Loucy (cell line): Measurements from ENCODE around the gene CTSC.

ENCODE experiments used
- H2AFZ ChIP-seq: fragments of 200-600 bp; sonication (generic); 2 replicates; pipeline ENCODE4 v1.6.0; 2016; ENCODE audit warnings: antibody characterized with exemption, mild to moderate bottlenecking, low read length, moderate library complexity
- H3F3A ChIP-seq: fragments of 200-600 bp; 2 replicates; pipeline ENCODE4 v1.6.0; 2016; ENCODE audit warnings: antibody characterized with exemption, low read depth, mild to moderate bottlenecking
- H3K27me3 ChIP-seq: fragments of 200-600 bp; sonication (generic); 2 replicates; pipeline ENCODE4 v1.6.1; 2014; ENCODE audit warnings: low read length, mild to moderate bottlenecking; ENCODE audit not compliant: insufficient read depth, poor library complexity, severe bottlenecking
- H3K36me3 ChIP-seq: fragments of 200-600 bp; sonication (generic); 2 replicates; pipeline ENCODE4 v1.6.1; 2016; ENCODE audit warnings: low read length; ENCODE audit not compliant: insufficient read depth
- H3K4me1 ChIP-seq: fragments of 200-600 bp; sonication (generic); 2 replicates; pipeline ENCODE4 v1.5.1; 2014; ENCODE audit warnings: low read length, mild to moderate bottlenecking; ENCODE audit not compliant: insufficient read depth, poor library complexity, severe bottlenecking
- H3K4me2 ChIP-seq: fragments of 200-600 bp; sonication (generic); 2 replicates; pipeline ENCODE4 v1.6.0; 2014; ENCODE audit warnings: antibody characterized with exemption, low read length, low read depth, mild to moderate bottlenecking; ENCODE audit not compliant: poor library complexity, severe bottlenecking
- H3K4me3 ChIP-seq: fragments of 200-600 bp; sonication (generic); 2 replicates; pipeline ENCODE4 v1.5.1; 2014; ENCODE audit warnings: low read length, mild to moderate bottlenecking, mixed read lengths; ENCODE audit not compliant: poor library complexity, severe bottlenecking
- H3K79me2 ChIP-seq: fragments of 200-600 bp; sonication (generic); 2 replicates; pipeline ENCODE4 v1.6.1; 2014; ENCODE audit warnings: low read length; ENCODE audit not compliant: insufficient read depth
- H3K9ac ChIP-seq: fragments of 200-600 bp; sonication (generic); 2 replicates; pipeline ENCODE4 v1.6.0; 2014; ENCODE audit warnings: mild to moderate bottlenecking, low read depth, low read length, moderate library complexity; ENCODE audit not compliant: poor library complexity, severe bottlenecking
- H3K9me2 ChIP-seq: fragments of 200-600 bp; sonication (generic); replicated peaks from 2 replicates; pipeline ENCODE4 v1.6.1; 2016; ENCODE audit warnings: low read depth, low read length, mixed read lengths
- H3K9me3 ChIP-seq: fragments of 200-600 bp; sonication (generic); 2 replicates; pipeline ENCODE4 v1.6.1; 2014; ENCODE audit warnings: mild to moderate bottlenecking, antibody characterized with exemption, low read length, low read depth; ENCODE audit not compliant: insufficient read depth
- H4K20me1 ChIP-seq: fragments of 200-600 bp; sonication (generic); 2 replicates; pipeline ENCODE4 v1.6.0; 2014; ENCODE audit warnings: antibody characterized with exemption, low read length, mild to moderate bottlenecking; ENCODE audit not compliant: insufficient read depth, poor library complexity, severe bottlenecking
- CTCF ChIP-seq: fragments of 200-600 bp; sonication (generic); conservative IDR thresholded peaks from 2 replicates; pipeline ENCODE4 v1.5.1; 2014; ENCODE audit warnings: mild to moderate bottlenecking, antibody characterized with exemption, low read length
- EZH2phosphoT487 ChIP-seq: fragments of 200-600 bp; IDR thresholded peaks from 2 replicates; pipeline ENCODE4 v1.6.1; 2018; ENCODE audit warnings: antibody characterized with exemption, mild to moderate bottlenecking, moderate library complexity, borderline replicate concordance

The CTSC gene

GRCh38 chr11:88315981-88316441 is 21.5 kb downstream of the CTSC start:
- H3K79me2 ChIP-seq, result peaks cover 71% of the 10 kb centered on the region
- H3K9me3 ChIP-seq, result no peaks in the 10 kb centered on the region
- no peak overlapping the region for H3K9ac ChIP-seq
- peaks cover 31% of the 10 kb centered on the region; the same call in 1 of the 2 replicates for H3K36me3 ChIP-seq
- no peaks in the 10 kb centered on the region for H3K9me2 ChIP-seq
- H3F3A ChIP-seq, result no peaks in the 10 kb centered on the region
- no peak overlapping the region for H2AFZ ChIP-seq
- H3K4me2 ChIP-seq, result no peak overlapping the region
- H3K27me3 ChIP-seq, result no peaks in the 10 kb centered on the region
- peaks cover 21% of the 10 kb centered on the region for H3K4me1 ChIP-seq
- no peak overlapping the region for H3K4me3 ChIP-seq
- H4K20me1 ChIP-seq, result peaks cover 40% of the 10 kb centered on the region
- TF ChIP-seq EZH2phosphoT487 (no peak), CTCF (no peak)

DNA sequence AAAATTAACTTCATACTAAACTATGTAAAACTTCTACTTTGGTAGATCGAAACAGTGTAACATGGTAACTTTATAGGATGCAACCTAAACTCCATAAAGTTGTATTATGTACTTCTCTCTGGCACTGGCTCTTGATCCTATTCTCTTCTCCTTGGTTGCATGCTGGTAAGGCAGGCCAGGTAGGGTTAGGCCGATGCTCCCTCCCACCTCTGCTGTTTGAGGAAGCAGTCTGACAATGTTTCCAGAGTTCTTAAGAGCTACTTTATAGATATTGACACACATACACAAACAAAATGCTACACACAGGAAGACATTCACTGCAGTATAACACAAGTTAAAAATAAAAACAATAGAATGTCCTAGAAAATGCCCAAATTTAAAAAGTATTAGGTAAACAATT is 22.5 kb downstream of the CTSC start:
- H3K9me2 ChIP-seq, result no peaks in the 10 kb centered on the region
- H4K20me1 ChIP-seq, result peaks cover 36% of the 10 kb centered on the region
- no peaks in the 10 kb centered on the region for H3K27me3 ChIP-seq
- no peaks in the 10 kb centered on the region for H3K9me3 ChIP-seq
- no peak overlapping the region for H2AFZ ChIP-seq
- peaks cover 17% of the 10 kb centered on the region for H3K4me1 ChIP-seq
- no peaks in the 10 kb centered on the region for H3F3A ChIP-seq
- no peak overlapping the region for H3K4me3 ChIP-seq
- peaks cover 41% of the 10 kb centered on the region for H3K36me3 ChIP-seq
- no peak for TF ChIP-seq CTCF
- no peak for TF ChIP-seq EZH2phosphoT487
- no peak overlapping the region for H3K4me2 ChIP-seq
- no peak overlapping the region for H3K9ac ChIP-seq
- H3K79me2 ChIP-seq, result peaks cover 62% of the 10 kb centered on the region

- peaks cover 13% of the 10 kb centered on the region for H3K4me1 ChIP-seq
- H3K4me2 ChIP-seq, result no peak overlapping the region
- no peaks in the 10 kb centered on the region for H3F3A ChIP-seq
Observed at GRCh38 chr11:88313441-88313840, 24.1 kb downstream of the CTSC start.

More at GRCh38 chr11:88313441-88313840, 24.1 kb downstream of the CTSC start:
- Histone ChIP-seq H3K9me2 (no peaks in the 10 kb centered on the region), H2AFZ (no peak overlapping the region), H3K79me2 (peaks cover 59% of the 10 kb centered on the region), H3K9me3 (no peaks in the 10 kb centered on the region), H3K9ac (no peak overlapping the region), H3K27me3 (no peaks in the 10 kb centered on the region), H3K4me3 (no peak overlapping the region), H3K36me3 (peaks cover 54% of the 10 kb centered on the region), H4K20me1 (peaks cover 21% of the 10 kb centered on the region)
- TF ChIP-seq EZH2phosphoT487 (no peak), CTCF (no peak)
